H1 (cell line): ENCODE data around the gene CLEC1B. TPM values are rescaled to one million over a fixed set of nuclear protein-coding genes. Genes with fewer than 3 reads are reported as not detected.
"Not testable (repeated sequence)": the region's sequence is repeated elsewhere in the genome, so short reads cannot be mapped to it uniquely, and the experiment has no call there.

Source experiments
- CTCF ChIA-PET: fragments of 300-600 bp; sonication (Branson Sonifier 250); formaldehyde crosslinking; loops from one replicate; lab custom pipeline; 2021; ENCODE audit not compliant: partially characterized antibody; lab: Charles Lee
- POLR2A ChIA-PET: fragments of 300-600 bp; sonication (Branson Sonifier 250); formaldehyde crosslinking; loops from one replicate; lab custom pipeline; 2021; ENCODE audit warnings: inconsistent platforms; ENCODE audit not compliant: partially characterized antibody; lab: Charles Lee
- DNase-seq, 2 experiments: peaks; one replicate each; pipeline versions ENCODE4 v3.0.0 to v3.0.0-alpha.2; 2010 to 2022; ENCODE audit warnings: low spot score in 2 of 2, low read depth in 1 of 2, mixed read lengths in 1 of 2
- FAIRE-seq: peaks from 2 replicates; lab custom pipeline; 2011; peaks lifted over from hg19 to GRCh38; lab: Jason Lieb, UNC
- H2AFZ ChIP-seq: 2 replicates; pipeline ENCODE4 v1.8.1; 2012; ENCODE audit warnings: low read length, inconsistent platforms
- H2AK5ac ChIP-seq: 2 replicates; pipeline ENCODE4 v1.6.1; 2013; ENCODE audit warnings: low read depth, low read length
- H2BK120ac ChIP-seq: replicated peaks from 2 replicates; pipeline ENCODE3; 2013; ENCODE audit warnings: low read depth, low read length, inconsistent platforms
- H2BK12ac ChIP-seq: 2 replicates; pipeline ENCODE4 v1.6.1; 2013; ENCODE audit warnings: low read depth, low read length
- H2BK15ac ChIP-seq: 2 replicates; pipeline ENCODE4 v1.6.1; 2013; ENCODE audit warnings: low read length
- H2BK20ac ChIP-seq: 2 replicates; pipeline ENCODE4 v1.6.1; 2013; ENCODE audit warnings: low read length
- H2BK5ac ChIP-seq: 2 replicates; pipeline ENCODE4 v1.6.1; 2013; ENCODE audit warnings: low read depth, low read length
- H3K14ac ChIP-seq: 2 replicates; pipeline ENCODE4 v1.6.1; 2013; ENCODE audit warnings: inconsistent platforms; ENCODE audit not compliant: insufficient read length
- H3K18ac ChIP-seq: 2 replicates; pipeline ENCODE4 v1.6.1; 2013; ENCODE audit warnings: low read length; ENCODE audit errors: extremely low read depth
- H3K23ac ChIP-seq: 2 replicates; pipeline ENCODE4 v1.6.1; 2013; ENCODE audit warnings: inconsistent platforms; ENCODE audit not compliant: insufficient read length
- H3K23me2 ChIP-seq: 2 replicates; pipeline ENCODE4 v1.6.1; 2013; ENCODE audit warnings: low read depth, low read length
- H3K27ac ChIP-seq: 2 replicates; pipeline ENCODE4 v1.6.1; 2011; ENCODE audit warnings: low read depth, low read length, inconsistent platforms
- H3K27me3 ChIP-seq, 4 experiments: replicated peaks in 1 of 4; 1 replicate in 1 of 4; 2 replicates in 3 of 4; pipeline versions ENCODE4 v1.6.1 to v1.8.1; 2011 to 2013; ENCODE audit warnings: low read length in 3 of 4, mild to moderate bottlenecking in 3 of 4, inconsistent platforms in 2 of 4, mixed read lengths in 2 of 4, moderate library complexity in 1 of 4; ENCODE audit not compliant: control insufficient read depth in 3 of 4, insufficient read depth in 3 of 4; ENCODE audit errors: extremely low read depth in 1 of 4
- H3K36me3 ChIP-seq, 4 experiments: 2 replicates each; pipeline versions ENCODE4 v1.6.1 to v1.8.1; 2011 to 2013; ENCODE audit warnings: mild to moderate bottlenecking in 4 of 4, low read length in 3 of 4, moderate library complexity in 2 of 4, control low read depth in 1 of 4, inconsistent platforms in 1 of 4; ENCODE audit not compliant: insufficient read depth in 4 of 4, control insufficient read depth in 2 of 4
- H3K4ac ChIP-seq: replicated peaks from 2 replicates; pipeline ENCODE3; 2013; ENCODE audit warnings: low read length, low read depth, mixed read lengths, inconsistent platforms; ENCODE audit not compliant: insufficient read length
- H3K4me1 ChIP-seq, 4 experiments: replicated peaks in 1 of 4; 1 replicate in 1 of 4; 2 replicates in 3 of 4; pipeline versions ENCODE4 v1.6.1 to v1.8.1; 2011 to 2013; ENCODE audit warnings: low read length in 3 of 4, inconsistent platforms in 2 of 4, mixed read lengths in 1 of 4; ENCODE audit not compliant: insufficient read depth in 4 of 4, control insufficient read depth in 3 of 4
- H3K4me2 ChIP-seq, 2 experiments: 2 replicates each; pipeline versions ENCODE4 v1.6.1 to v1.8.1; 2011 to 2013; ENCODE audit warnings: low read depth in 2 of 2, low read length in 2 of 2, control low read depth in 1 of 2, inconsistent platforms in 1 of 2, mild to moderate bottlenecking in 1 of 2; ENCODE audit not compliant: insufficient read depth in 1 of 2
- H3K4me3 ChIP-seq, 4 experiments: fragments of 200-600, 300-600 bp in 1 of 4; sonication (generic), shearing (Covaris generic), sonication (Bioruptor Twin) in 1 of 4; 2 replicates each; pipeline versions ENCODE4 v1.5.1 to v1.8.1; 2011 to 2016; ENCODE audit warnings: low read length in 4 of 4, low read depth in 3 of 4, control low read depth in 2 of 4, inconsistent platforms in 2 of 4, mild to moderate bottlenecking in 2 of 4, mixed read lengths in 1 of 4, moderate library complexity in 1 of 4; ENCODE audit not compliant: insufficient read depth in 2 of 4; ENCODE audit errors: extremely low read depth in 1 of 4
- H3K56ac ChIP-seq: replicated peaks from 2 replicates; pipeline ENCODE3; 2013; ENCODE audit warnings: low read depth, mild to moderate bottlenecking, mixed read lengths, low read length, inconsistent platforms; ENCODE audit not compliant: insufficient read length
- H3K79me1 ChIP-seq: 2 replicates; pipeline ENCODE4 v1.6.1; 2013; ENCODE audit warnings: low read depth, low read length, control low read depth
- H3K79me2 ChIP-seq, 2 experiments: 2 replicates each; pipeline versions ENCODE4 v1.6.1 to v1.8.1; 2012 to 2013; ENCODE audit warnings: low read length in 2 of 2, mild to moderate bottlenecking in 2 of 2, inconsistent platforms in 1 of 2; ENCODE audit not compliant: insufficient read depth in 2 of 2, control insufficient read depth in 1 of 2
- H3K9ac ChIP-seq, 4 experiments: replicated peaks in 1 of 4; 1 replicate in 1 of 4; 2 replicates in 3 of 4; pipeline versions ENCODE4 v1.6.1 to v1.8.1; 2011 to 2013; ENCODE audit warnings: low read depth in 3 of 4, low read length in 3 of 4, control low read depth in 2 of 4, mild to moderate bottlenecking in 2 of 4, moderate library complexity in 2 of 4, inconsistent platforms in 1 of 4; ENCODE audit errors: extremely low read depth in 1 of 4
- H3K9me3 ChIP-seq, 2 experiments: 2 replicates each; pipeline versions ENCODE4 v1.6.1 to v1.8.1; 2012 to 2013; ENCODE audit warnings: mild to moderate bottlenecking in 2 of 2, moderate library complexity in 2 of 2, control low read depth in 1 of 2, inconsistent platforms in 1 of 2, low read depth in 1 of 2, low read length in 1 of 2, mixed read lengths in 1 of 2; ENCODE audit not compliant: insufficient read depth in 2 of 2
- H4K20me1 ChIP-seq, 2 experiments: replicated peaks in 1 of 2; 2 replicates each; pipeline versions ENCODE3 to v1.8.1; 2011 to 2013; ENCODE audit warnings: inconsistent platforms in 2 of 2, low read length in 2 of 2, mild to moderate bottlenecking in 1 of 2; ENCODE audit not compliant: insufficient read depth in 2 of 2, control insufficient read depth in 1 of 2
- H4K5ac ChIP-seq: 2 replicates; pipeline ENCODE4 v1.6.1; 2013; ENCODE audit warnings: low read length, low read depth, mixed read lengths, inconsistent platforms; ENCODE audit not compliant: insufficient read length
- H4K8ac ChIP-seq: 2 replicates; pipeline ENCODE4 v1.8.0; 2013; ENCODE audit warnings: mild to moderate bottlenecking, moderate library complexity, low read length, inconsistent platforms; ENCODE audit not compliant: insufficient read depth; ENCODE audit errors: extremely low read depth
- H4K91ac ChIP-seq: replicated peaks from 2 replicates; pipeline ENCODE3; 2013; ENCODE audit warnings: low read length, mixed read lengths, inconsistent platforms; ENCODE audit not compliant: insufficient read length
- WGBS, 2 experiments: shearing (Covaris generic) in 1 of 2; methylation state at CpG; one replicate each; pipeline versions ENCODE4 v1.1.6 to v1.1.7; 2013 to 2015; ENCODE audit warnings: low lambda C conversion rate in 2 of 2, mixed read lengths in 2 of 2, inconsistent platforms in 1 of 2, low coverage in 1 of 2, missing lambda C conversion rate in 1 of 2; ENCODE audit not compliant: insufficient replicate concordance in 2 of 2, insufficient coverage in 1 of 2, insufficient read length in 1 of 2; ENCODE audit errors: extremely low coverage in 1 of 2, missing lambda C conversion rate in 1 of 2; 5-methylcytosine and 5-hydroxymethylcytosine counted together
- polyA plus RNA-seq, 7 experiments: library from polyadenylated mRNA; depleted of rRNA in 3 of 7; stranded (reverse) in 5 of 7; unstranded in 2 of 7; fragments of >200 nt in 5 of 7; fragments of 200-250 nt in 2 of 7; gene quantifications; 1 replicate in 5 of 7; 2 replicates in 1 of 7; 4 replicates in 1 of 7; pipeline versions ENCODE4 v1.2.1 to v1.2.3, GENCODE V29; 2011 to 2013; ENCODE audit warnings: missing spikeins in 2 of 7, mixed read lengths in 2 of 7
- total RNA-seq: library from RNA; stranded (reverse); fragmentation: NEBNext Ultra II Directional; extraction: Animal tissue kit (Norgen Biotek cat#: 25700); gene quantifications from 2 replicates; pipeline ENCODE4 v1.2.1, GENCODE V29; 2021

The CLEC1B gene
- total and polyA plus RNA-seq, 2 of the 8 experiments (the other 6 are each of a cell fraction or from before 2014, with no cell fraction given), result not detected

DNA sequence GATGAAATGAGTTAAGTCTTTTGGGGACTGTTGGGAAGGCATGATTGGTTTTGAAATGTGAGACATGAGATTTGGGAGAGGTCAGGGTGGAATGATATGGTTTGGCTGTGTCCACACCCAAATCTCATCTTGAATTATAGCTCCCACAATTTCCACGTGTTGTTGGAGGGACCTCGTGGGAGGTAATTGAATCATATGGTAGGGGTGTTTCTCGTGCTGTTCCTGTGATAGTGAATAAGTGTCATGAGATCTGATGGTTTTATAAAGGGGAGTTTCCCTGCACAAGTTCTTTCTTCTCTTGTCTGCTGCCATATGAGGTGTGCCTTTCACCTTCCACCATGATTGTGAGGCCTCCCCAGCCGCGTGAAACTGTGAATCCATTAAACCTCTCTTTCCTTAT lies 22.3 kb downstream of the CLEC1B start:
- H2AK5ac ChIP-seq, H2BK120ac ChIP-seq, H3K27me3 ChIP-seq, H3K79me1 ChIP-seq, H3K9me3 ChIP-seq, H2BK12ac ChIP-seq, H2BK20ac ChIP-seq, H4K8ac ChIP-seq, H3K14ac ChIP-seq, H3K27ac ChIP-seq, POLR2A ChIA-PET, H4K5ac ChIP-seq, FAIRE-seq, H3K23ac ChIP-seq, H2AFZ ChIP-seq, H3K79me2 ChIP-seq, DNase-seq, H3K4me1 ChIP-seq, H3K9ac ChIP-seq, H4K91ac ChIP-seq, H2BK15ac ChIP-seq, H3K4ac ChIP-seq, H3K36me3 ChIP-seq, H4K20me1 ChIP-seq, H3K18ac ChIP-seq, H3K4me3 ChIP-seq, H3K23me2 ChIP-seq, H2BK5ac ChIP-seq, H3K56ac ChIP-seq, H3K4me2 ChIP-seq: not testable (repeated sequence)
- 68% methylated on average over 5 of the region's 5 CpGs; no CpG with 5 or more reads in 1 of the 2 experiments for WGBS, 2 experiments
- CTCF ChIA-PET, result interaction anchor here (3.2 kb wide), 1 partner anchor 34 kb away, joined by 14 read pairs; the partner anchor contains the start of gene CLEC12B
